LNCaP clone FGC (cell line): Measurements from ENCODE around the gene TDRD7.

Source experiments
- DNase-seq: peaks from one replicate; pipeline ENCODE4 v3.0.0-alpha.2; 2011; ENCODE audit warnings: low read depth
- H3K4me3 ChIP-seq: 2 replicates; pipeline ENCODE4 v1.5.1; 2011; ENCODE audit warnings: mild to moderate bottlenecking, low read depth, low read length, control low read depth
- TF ChIP-seq, protein P1 (sequence below): IDR thresholded peaks from 2 replicates; pipeline ENCODE4 v1.5.1; 2012; ENCODE audit warnings: mild to moderate bottlenecking; ENCODE audit not compliant: control insufficient read depth, insufficient read depth; ENCODE audit errors: extremely low read depth

Gene TDRD7

DNA sequence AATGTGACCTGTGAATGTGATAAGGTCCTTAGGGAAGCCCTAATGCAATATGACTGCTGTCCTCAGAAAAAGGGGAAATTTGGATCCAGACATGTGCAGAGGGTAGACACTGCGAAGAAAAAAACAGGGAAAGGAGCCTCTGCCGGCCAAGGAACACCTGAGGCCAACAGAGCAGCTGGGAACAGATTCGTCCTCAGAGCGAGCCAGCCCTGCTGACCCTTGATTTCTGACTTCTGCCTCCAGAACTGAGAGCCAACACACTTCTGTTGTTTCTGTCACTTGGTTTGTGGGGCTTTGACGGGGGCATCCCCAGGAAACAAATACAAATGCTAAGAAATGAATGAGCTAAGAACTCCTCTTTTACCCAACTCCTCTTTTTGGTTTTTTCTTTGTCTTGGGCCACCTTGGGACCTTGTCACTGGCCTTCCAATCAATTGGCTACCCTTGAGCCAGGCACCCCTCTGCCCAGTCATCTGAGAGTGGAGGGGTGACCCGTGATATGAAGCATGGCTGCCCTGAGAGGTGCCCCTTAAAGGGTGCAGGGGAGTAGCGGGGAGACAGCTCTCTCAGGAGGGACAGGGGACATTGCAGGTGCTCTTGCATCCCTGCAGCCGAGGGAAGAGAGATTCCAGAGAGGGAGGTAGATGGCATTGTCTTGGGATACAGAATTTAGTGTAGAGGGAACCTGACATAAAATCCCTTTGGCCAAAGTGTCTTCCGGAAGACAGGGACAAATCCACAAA is 106.4 kb downstream of the TDRD7 start:
- TF ChIP-seq, protein P1, sequence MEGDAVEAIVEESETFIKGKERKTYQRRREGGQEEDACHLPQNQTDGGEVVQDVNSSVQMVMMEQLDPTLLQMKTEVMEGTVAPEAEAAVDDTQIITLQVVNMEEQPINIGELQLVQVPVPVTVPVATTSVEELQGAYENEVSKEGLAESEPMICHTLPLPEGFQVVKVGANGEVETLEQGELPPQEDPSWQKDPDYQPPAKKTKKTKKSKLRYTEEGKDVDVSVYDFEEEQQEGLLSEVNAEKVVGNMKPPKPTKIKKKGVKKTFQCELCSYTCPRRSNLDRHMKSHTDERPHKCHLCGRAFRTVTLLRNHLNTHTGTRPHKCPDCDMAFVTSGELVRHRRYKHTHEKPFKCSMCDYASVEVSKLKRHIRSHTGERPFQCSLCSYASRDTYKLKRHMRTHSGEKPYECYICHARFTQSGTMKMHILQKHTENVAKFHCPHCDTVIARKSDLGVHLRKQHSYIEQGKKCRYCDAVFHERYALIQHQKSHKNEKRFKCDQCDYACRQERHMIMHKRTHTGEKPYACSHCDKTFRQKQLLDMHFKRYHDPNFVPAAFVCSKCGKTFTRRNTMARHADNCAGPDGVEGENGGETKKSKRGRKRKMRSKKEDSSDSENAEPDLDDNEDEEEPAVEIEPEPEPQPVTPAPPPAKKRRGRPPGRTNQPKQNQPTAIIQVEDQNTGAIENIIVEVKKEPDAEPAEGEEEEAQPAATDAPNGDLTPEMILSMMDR: no peak
- H3K4me3 ChIP-seq: no peak overlapping the region
- no peak for DNase-seq

DNA sequence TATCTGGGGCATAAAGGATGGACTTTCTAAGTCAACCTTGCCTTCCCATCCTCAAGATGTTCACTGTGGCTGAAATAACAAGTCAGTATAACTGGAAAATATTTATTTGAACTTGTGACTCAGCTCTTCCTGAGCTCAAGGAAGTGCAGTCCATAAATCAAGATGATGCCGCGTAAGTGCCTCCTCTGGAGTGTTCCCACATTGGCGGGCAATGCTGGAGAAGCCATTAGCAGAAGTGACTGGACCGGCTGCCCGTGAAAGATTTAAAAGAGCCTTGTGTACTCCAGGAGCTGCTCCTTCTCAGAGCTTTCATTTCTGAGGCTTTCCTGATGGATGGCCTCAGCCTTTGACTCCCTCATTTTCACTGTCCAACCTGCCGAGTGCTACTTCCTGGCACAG is 107.0 kb downstream of the TDRD7 start:
- DNase-seq: peak; percentile 37
- no peak overlapping the region for H3K4me3 ChIP-seq
- TF ChIP-seq, protein P1: no peak

DNA sequence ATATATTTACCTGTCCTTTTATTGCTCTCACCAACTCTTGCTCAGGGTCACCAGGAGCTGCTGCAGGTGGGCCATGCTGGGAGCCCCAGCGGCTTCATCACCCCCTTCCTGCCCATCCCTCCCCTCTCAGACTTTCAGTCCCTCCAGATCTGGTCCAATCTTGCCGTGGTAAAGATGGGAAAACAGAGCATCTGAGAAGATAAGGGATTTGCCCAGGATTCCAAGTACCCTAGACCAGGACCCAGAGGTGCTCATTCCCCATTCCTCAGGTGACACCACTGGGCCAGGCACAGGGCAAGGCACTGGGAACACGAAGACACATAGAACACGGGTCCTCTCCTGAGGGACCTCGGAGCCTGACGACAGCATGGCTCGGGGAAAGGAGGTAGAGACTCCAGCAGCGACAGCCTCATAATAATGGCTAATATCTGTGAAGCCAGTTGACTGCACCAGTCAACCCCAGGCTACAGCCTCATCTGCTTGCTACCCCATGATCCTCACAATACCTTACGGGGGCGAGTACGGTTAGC is 107.6 kb downstream of the TDRD7 start:
- DNase-seq: no peak
- TF ChIP-seq, protein P1: no peak

DNA sequence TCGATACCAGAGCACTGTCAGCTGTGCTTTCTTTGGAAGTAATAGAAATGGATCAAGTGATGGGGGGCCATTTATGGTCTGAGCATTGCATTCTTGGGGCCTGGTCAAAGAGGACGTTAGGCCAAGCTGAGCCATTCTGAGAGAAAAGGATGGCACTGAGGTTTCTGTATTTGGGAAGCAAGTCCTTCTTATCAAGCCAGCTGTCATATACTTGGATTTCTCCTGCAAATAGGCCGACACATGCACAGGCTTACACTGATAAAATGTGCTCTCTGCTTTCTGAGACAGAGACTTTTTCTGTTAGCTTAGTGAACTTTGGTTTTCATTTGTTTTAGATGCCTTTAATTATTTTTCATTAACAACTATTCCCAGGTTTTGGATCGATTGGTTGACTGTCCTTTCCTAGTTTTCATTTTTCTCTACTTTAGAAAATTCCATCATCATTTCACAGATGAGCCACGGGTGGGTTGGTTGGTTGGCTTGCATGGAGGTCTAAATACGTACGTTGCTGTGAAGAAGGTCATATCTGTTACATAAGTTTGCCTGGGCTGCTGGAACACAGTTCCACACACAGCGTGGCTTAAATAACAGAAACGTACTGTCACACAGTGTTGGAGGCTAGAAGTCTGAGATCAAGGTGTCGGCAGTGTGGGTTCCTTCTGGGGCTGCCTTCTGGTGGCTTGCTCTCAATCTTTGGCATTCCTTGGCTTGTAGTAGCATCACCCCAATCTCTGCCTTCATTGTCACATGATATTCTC is 109.9 kb downstream of the TDRD7 start:
- DNase-seq: no peak
- TF ChIP-seq, protein P1: no peak
- H3K4me3 ChIP-seq: no peak overlapping the region

More for the DNA sequence above, 107.6 kb downstream of the TDRD7 start:
- no peak overlapping the region for H3K4me3 ChIP-seq

DNA sequence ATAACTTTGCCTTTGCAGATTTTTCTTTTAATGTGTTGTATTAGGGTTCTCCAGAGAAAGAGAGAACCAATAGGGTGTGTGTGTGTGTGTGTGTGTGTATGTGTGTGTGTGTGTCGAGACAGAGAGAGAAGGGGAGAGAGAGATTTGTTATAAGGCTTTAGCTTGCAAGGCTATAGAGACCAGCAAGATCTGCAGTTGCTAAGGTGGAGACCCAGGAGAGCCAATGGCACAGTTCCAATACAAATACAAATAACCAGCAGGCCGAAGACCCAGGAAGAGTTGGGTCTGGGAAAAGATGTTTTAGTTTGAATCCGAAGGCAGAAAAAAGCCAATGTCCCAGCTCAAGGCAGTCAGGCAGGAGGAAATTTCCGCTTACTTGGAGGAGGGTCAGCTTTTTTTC is 112.5 kb downstream of the TDRD7 start:
- TF ChIP-seq, protein P1: no peak

DNA sequence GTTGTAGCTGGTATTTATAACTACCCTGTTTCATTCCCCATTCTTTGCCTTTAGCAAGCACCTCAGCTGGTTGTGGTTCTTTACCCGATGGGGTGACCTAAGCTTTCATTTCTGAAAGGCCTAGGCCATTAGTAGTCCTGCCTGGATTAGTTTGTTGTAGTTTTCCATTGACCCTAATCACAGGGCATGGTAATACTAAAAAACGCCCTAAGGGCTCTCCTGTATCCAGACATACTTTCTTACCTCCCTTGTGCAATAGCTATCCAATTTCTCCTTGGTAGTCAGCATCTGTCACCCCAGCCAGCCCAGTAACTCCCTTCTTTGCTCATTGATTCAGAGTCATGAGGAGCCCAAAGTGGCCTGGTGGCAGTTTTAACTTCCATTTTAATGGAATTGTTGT is 113.6 kb downstream of the TDRD7 start:
- H3K4me3 ChIP-seq: no peak overlapping the region
- DNase-seq: no peak
- TF ChIP-seq, protein P1: no peak

More for the DNA sequence above, 112.5 kb downstream of the TDRD7 start:
- DNase-seq: no peak
- H3K4me3 ChIP-seq: no peak overlapping the region
